ENCODE results near the gene SLC6A12. TPM values are rescaled to one million over a fixed set of nuclear protein-coding genes. Genes with fewer than 3 reads are reported as not detected.

The SLC6A12 gene
- total RNA-seq, 1 experiment from 2014 or later: 2.1 TPM

GRCh38 chr12:182381-182892 is 31.5 kb downstream of the SLC6A12 start:
- no peaks in the 10 kb centered on the region for H3K4me1 Mint-ChIP-seq (ENCODE audit: low read depth, unreplicated experiment)
- no peaks in the 10 kb centered on the region for H3K36me3 Mint-ChIP-seq (ENCODE audit: insufficient read depth, unreplicated experiment)
- no peak for TF ChIP-seq CTCF (IDR thresholded peaks at IDR 0.05; ENCODE audit: insufficient read depth in 1 of 2, low read depth in 1 of 2, low read length in 1 of 2, severe bottlenecking in 1 of 2, unreplicated experiment in 1 of 2)
- no peak for DNase-seq
- H3K27me3 Mint-ChIP-seq (ENCODE audit: insufficient read depth, unreplicated experiment): no peaks in the 10 kb centered on the region
- Histone ChIP-seq H3K9me3 (no peaks in the 10 kb centered on the region), H3K36me3 (ENCODE audit: control insufficient read depth, insufficient read depth, low read length) (no peaks in the 10 kb centered on the region), H3K27me3 (replicated peaks; ENCODE audit: control insufficient read depth, insufficient read depth, low read length) (no peaks in the 10 kb centered on the region), H3K4me3 (ENCODE audit: low read depth, low read length) (no peak overlapping the region), H3K4me1 (peaks cover 5% of the 10 kb centered on the region)
- ChIA-PET POLR2A (no interaction called here), CTCF (no interaction called here)
- no TSS peak for BruUV-seq (replicated peaks)
- no peaks in the 10 kb centered on the region for H3K9me3 Mint-ChIP-seq (ENCODE audit: unreplicated experiment)
- no peak overlapping the region for H3K27ac Mint-ChIP-seq (ENCODE audit: unreplicated experiment)
- no peak overlapping the region for H3K4me3 Mint-ChIP-seq (ENCODE audit: unreplicated experiment)
- intact Hi-C loops (cut with micrococcal nuclease; ENCODE audit: unreplicated experiment): no loop called here

GRCh38 chr12:181921-182320 is 32.0 kb downstream of the SLC6A12 start:
- Mint-ChIP-seq H3K4me1 (ENCODE audit: low read depth, unreplicated experiment) (peaks cover under 1% of the 10 kb centered on the region), H3K27ac (ENCODE audit: unreplicated experiment) (no peak overlapping the region), H3K9me3 (ENCODE audit: unreplicated experiment) (no peaks in the 10 kb centered on the region), H3K27me3 (ENCODE audit: insufficient read depth, unreplicated experiment) (no peaks in the 10 kb centered on the region), H3K4me3 (ENCODE audit: unreplicated experiment) (no peak overlapping the region), H3K36me3 (ENCODE audit: insufficient read depth, unreplicated experiment) (no peaks in the 10 kb centered on the region)
- intact Hi-C loops (cut with micrococcal nuclease; ENCODE audit: unreplicated experiment): no loop called here
- peaks cover 5% of the 10 kb centered on the region for H3K4me1 ChIP-seq
- ChIA-PET CTCF (no interaction called here), POLR2A (no interaction called here)
- H3K9me3 ChIP-seq: no peaks in the 10 kb centered on the region
- H3K36me3 ChIP-seq (ENCODE audit: control insufficient read depth, insufficient read depth, low read length): no peaks in the 10 kb centered on the region
- no peak for DNase-seq
- no peaks in the 10 kb centered on the region for H3K27me3 ChIP-seq (replicated peaks; ENCODE audit: control insufficient read depth, insufficient read depth, low read length)
- no TSS peak for BruUV-seq (replicated peaks)
- H3K4me3 ChIP-seq (ENCODE audit: low read depth, low read length): no peak overlapping the region
- no peak for TF ChIP-seq CTCF (IDR thresholded peaks at IDR 0.05; ENCODE audit: insufficient read depth in 1 of 2, low read depth in 1 of 2, low read length in 1 of 2, severe bottlenecking in 1 of 2, unreplicated experiment in 1 of 2)

- Histone ChIP-seq H3K27me3 (replicated peaks; ENCODE audit: control insufficient read depth, insufficient read depth, low read length) (no peaks in the 10 kb centered on the region), H3K9me3 (no peaks in the 10 kb centered on the region), H3K4me1 (peaks cover 12% of the 10 kb centered on the region), H3K36me3 (ENCODE audit: control insufficient read depth, insufficient read depth, low read length) (no peaks in the 10 kb centered on the region), H3K4me3 (ENCODE audit: low read depth, low read length) (no peak overlapping the region)
- TF ChIP-seq CTCF (IDR thresholded peaks at IDR 0.05; ENCODE audit: insufficient read depth in 1 of 2, low read depth in 1 of 2, low read length in 1 of 2, severe bottlenecking in 1 of 2, unreplicated experiment in 1 of 2): no peak
- no peak for DNase-seq
- POLR2A ChIA-PET: no interaction called here
- H3K9me3 Mint-ChIP-seq (ENCODE audit: unreplicated experiment): no peaks in the 10 kb centered on the region
- CTCF ChIA-PET: no interaction called here
- no TSS peak for BruUV-seq (replicated peaks)
- H3K36me3 Mint-ChIP-seq (ENCODE audit: insufficient read depth, unreplicated experiment): no peaks in the 10 kb centered on the region
- intact Hi-C loops (cut with micrococcal nuclease; ENCODE audit: unreplicated experiment): no loop called here
- H3K4me1 Mint-ChIP-seq (ENCODE audit: low read depth, unreplicated experiment): peaks cover 8% of the 10 kb centered on the region
- no peak overlapping the region for H3K27ac Mint-ChIP-seq (ENCODE audit: unreplicated experiment)
- no peaks in the 10 kb centered on the region for H3K27me3 Mint-ChIP-seq (ENCODE audit: insufficient read depth, unreplicated experiment)
- H3K4me3 Mint-ChIP-seq (ENCODE audit: unreplicated experiment): no peak overlapping the region
Measured at GRCh38 chr12:180445-180844, 33.5 kb downstream of the SLC6A12 start.
